Measurements from ENCODE around the gene ATXN2L.

The ATXN2L gene

DNA sequence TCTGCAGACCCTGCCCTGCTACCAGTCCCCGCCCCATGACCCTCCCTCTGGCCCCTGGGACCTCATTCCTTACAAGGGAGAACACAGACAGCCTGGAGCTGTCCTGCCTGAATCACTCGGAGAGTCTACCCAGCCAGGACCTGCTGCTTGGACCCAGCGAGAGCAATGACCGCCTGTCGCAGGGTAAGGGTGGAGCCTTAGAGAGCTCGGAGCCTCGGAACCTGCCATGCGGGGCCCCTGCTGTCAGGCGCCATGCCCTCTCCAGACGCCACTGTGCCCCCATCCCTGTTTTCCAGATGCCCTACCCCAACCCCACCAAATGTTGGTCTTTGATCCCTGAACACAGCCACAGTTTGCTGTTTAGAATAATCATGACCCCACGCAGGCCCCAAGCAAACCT is 46.4 kb downstream of the ATXN2L start:
- TF ChIP-seq GATA1 (IDR thresholded peaks at IDR 0.05; ENCODE audit: low read depth, low read length): no peak
- TF ChIP-seq POLR2A (IDR thresholded peaks at IDR 0.05; ENCODE audit: low read length): no peak
- no peak for DNase-seq

DNA sequence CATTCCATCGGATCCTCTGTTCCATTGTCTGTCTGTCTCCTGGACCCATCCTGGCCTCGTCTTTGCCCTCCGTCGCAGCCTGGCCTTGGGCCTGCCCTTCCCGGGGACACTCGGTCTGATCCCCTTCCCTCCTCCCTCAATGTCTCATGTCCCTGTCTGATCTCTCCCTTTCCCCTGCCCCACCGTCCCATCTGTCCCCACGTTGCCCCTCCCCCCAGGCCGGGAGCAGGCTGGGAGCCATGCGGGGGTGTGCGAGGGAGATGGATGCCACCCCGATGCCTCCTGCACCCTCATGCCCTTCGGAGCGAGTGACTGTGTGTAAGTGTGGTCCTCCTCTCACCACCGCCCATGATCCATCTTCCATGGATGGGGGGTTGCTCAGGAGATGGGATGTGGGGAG is 50.2 kb downstream of the ATXN2L start:
- TF ChIP-seq GATA1 (IDR thresholded peaks at IDR 0.05; ENCODE audit: low read depth, low read length) (no peak), POLR2A (IDR thresholded peaks at IDR 0.05; ENCODE audit: low read length) (no peak)
- DNase-seq: no peak

DNA sequence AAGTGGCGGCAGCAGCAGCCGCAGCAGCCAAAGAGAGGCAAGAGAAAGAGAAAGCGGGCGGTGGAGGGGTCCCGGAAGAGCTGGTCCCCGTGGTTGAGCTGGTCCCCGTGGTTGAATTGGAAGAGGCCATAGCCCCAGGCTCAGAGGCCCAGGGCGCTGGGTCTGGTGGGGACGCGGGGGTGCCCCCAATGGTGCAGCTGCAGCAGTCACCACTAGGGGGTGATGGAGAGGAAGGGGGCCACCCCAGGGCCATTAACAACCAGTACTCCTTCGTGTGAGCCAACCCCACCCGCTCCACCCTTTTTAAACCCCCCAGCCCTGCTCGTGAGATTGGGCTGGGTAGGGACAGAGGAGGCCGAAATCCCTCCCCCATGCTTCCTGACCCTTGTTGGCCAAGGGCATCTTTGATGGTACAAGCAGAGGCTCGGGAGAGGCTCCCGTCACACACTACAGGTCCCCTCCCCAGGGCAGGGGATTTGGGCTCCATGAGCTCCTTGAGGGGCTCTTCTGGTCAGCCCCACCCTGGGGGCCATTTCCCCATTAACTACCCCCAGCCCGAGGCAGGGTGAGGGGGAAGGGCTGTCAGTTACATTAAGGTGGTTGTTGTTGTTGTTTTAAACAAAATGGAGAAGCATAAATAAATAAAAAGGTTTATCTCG is 50.9 kb downstream of the ATXN2L start:
- TF ChIP-seq POLR2A (IDR thresholded peaks at IDR 0.05; ENCODE audit: low read length): no peak
- TF ChIP-seq GATA1 (IDR thresholded peaks at IDR 0.05; ENCODE audit: low read depth, low read length): no peak
- DNase-seq: peak; percentile 57 to 70

DNA sequence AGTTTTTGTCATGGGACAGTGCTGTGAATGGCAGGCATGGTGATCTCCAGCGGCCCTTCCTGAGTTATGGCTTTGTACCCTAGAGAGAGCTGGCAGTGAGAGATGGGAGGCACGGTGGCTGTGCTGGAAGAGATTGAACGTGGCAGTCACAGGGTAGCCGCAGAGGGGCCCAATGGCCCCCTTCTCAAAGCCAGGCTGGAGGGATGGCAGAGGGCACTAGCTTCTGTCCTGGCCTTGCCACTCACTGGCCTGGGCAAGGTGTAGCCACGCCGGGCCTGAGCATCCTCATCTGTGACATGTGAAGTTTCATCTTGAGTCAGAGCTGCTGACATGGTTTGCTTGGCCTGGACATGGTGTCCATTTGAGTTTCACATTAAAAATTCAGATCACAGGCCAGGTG is 51.6 kb downstream of the ATXN2L start:
- no peak for DNase-seq
- TF ChIP-seq GATA1 (IDR thresholded peaks at IDR 0.05; ENCODE audit: low read depth, low read length) (no peak), POLR2A (IDR thresholded peaks at IDR 0.05; ENCODE audit: low read length) (no peak)

DNA sequence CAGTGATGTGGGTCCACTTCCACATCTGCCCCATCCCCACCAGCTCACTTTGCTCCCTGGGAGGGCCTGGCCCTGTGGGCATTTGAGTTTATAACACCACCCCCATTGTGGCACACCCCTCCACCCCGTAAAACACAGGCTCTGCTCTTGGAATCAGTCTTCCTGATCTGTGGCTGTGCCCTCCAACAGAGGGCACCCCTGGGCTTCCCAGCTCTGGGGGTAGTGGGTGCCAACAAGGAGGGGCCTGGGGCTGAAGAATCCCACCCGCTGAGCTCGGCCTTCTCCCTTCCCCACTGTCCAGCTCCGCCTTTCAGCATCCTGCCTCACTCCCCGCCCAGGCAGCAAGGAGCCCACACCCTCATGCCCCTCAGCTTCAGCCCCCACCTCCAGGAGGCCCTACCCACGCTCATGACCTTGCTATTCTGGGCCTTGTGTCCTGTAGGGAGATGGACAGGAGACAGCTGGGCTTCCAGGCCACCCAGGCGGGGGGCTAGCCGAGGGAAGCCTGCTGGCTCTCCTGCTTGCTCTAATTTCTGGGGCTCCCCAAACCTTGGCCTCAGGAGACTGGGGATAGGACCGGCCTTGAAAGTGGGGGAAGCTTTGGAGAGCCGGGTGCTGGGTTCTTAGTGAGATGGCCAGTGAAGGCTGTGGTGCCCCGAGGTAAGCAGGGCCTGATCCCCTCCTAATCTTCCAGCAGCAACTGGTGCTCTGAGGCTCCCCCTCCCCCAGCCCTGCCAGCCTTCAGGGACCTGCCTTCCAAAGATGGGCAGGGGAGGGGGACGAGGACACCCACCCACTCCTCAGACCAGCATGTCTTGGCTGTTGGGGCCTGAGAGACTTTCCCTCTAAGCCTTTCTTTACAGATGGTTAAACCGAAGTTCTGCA is 52.6 kb downstream of the ATXN2L start:
- TF ChIP-seq GATA1 (IDR thresholded peaks at IDR 0.05; ENCODE audit: low read depth, low read length) (no peak), POLR2A (IDR thresholded peaks at IDR 0.05; ENCODE audit: low read length) (no peak)
- DNase-seq: no peak

DNA sequence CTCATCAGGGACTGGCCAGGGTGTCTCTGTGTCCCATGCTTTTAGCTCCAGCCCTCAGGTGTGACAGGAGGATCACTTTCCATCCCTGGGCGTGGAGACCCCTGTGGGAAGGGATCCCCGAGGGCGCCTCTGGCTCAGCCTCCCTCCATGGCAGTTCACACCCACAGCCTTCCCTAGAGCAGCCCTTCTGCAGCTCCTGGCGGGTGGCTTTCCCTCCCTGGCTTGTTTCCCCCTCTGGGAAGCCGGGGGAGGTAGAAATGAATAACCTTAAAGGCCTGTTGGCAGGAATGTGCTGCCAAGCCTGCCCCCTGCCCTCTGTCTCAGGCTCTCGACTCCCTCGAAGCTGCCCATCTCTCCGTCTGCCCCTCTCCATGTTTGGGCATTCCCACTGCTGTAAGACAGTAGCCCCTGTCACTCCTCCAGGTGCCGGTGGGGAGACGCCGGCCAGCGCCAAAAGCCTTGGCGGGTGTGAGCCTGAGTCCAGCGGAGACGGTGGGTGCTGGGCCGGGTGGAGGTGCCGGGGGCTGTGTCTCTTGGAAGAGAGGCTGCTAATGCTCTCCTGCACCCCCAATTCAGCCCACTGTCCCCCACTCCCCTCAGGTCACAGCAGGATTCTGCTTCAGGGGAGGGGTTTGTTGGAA is 53.3 kb downstream of the ATXN2L start:
- TF ChIP-seq POLR2A (IDR thresholded peaks at IDR 0.05; ENCODE audit: low read length) (no peak), GATA1 (IDR thresholded peaks at IDR 0.05; ENCODE audit: low read depth, low read length) (no peak)
- DNase-seq: no peak

DNA sequence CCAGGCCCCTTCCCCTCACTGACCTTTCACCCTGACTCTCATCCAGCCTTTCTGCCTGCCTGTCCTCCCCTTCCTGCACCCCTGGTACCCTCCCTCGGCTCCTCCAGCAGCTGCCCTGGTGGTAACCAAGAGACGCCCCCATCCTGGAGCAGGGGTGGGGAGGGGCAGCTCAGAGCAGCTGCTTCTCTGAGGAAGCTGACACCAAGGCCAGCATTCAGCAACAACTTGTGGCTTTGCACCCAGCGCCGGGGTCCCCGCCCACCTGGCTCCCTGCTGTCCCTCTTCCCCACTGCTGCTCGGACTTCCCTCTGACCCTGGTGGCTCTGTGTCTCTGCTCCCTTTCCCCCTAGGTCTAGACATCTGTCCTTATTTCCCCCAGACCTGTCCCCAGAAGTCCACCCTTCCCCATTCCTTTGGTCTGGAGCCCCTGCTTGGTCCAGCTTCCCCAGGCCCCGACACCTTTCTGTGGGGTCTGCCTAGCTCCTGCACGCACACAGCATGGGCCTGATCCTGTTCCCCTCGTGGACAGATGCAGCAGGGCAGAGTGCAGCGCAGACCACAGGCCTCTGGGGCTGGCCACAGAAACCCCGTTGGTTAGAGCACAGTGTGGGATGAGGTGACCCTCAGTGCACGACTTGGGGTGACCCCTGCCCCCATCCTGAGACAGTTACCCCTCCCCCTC is 54.3 kb downstream of the ATXN2L start:
- no peak for TF ChIP-seq POLR2A (IDR thresholded peaks at IDR 0.05; ENCODE audit: low read length)
- TF ChIP-seq GATA1 (IDR thresholded peaks at IDR 0.05; ENCODE audit: low read depth, low read length): no peak
- DNase-seq: no peak

DNA sequence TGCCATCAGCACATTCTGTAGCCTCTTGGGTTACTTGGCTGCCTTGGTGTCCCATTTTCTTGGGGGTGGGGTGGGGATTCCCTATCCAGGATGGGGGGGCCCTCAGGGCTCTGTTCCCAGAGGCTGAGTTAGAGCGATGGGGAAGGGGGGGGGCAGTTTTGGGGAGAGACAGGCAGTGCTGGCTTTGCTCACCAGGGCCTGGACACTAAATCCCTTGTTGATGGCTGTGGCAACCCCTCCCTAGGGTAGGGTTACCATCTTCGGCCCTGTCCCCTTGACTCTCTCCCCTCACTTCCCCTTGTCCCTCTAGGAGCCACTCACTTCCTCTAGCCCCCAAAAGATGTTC is 54.8 kb downstream of the ATXN2L start:
- DNase-seq: no peak
- TF ChIP-seq POLR2A (IDR thresholded peaks at IDR 0.05; ENCODE audit: low read length): no peak
- no peak for TF ChIP-seq GATA1 (IDR thresholded peaks at IDR 0.05; ENCODE audit: low read depth, low read length)

DNA sequence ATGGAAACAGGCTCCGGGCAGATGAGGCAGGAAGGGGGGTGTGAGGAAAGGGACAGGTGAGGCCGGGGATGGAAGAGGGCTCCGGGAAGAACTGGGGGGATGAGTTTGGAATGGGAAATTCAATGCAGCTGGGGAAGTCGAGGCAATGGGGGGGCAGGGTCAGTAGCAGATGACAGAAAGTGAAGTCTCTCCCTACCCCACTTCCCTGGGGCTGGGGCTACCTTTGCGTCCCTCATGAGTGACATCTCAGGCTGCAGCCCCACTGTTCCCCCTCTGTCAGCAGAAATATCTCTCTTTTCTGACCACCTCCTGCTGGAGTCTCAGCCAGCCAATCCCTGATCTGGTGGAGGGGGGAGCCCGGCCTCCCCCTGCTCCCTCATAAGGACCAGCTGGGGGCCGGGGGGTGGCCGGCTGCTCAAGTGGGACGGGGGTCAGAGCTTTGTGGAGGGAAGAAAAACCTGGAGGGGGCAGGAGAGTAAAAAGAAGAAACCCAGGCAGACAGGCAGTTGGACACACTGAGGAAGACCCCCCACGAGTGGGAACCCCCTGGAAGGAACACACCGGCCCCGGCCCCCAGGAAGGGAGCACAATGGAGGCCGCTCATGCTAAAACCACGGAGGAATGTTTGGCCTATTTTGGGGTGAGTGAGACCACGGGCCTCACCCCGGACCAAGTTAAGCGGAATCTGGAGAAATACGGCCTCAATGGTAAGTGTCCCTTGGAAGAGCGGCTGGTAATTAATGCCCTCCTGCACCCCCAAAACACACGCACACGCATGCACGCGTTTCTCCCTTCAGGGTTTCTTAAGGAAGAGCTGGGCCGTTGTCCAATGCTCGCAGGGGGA is 55.5 kb downstream of the ATXN2L start, which contains the start of gene ATP2A1:
Gene ATP2A1 (plus strand): TSS at position 406 of the 844 bp plus-strand sequence. CDS start 184 bp downstream, at position 590.
- TF ChIP-seq GATA1 (IDR thresholded peaks at IDR 0.05; ENCODE audit: low read depth, low read length) (no peak), POLR2A (IDR thresholded peaks at IDR 0.05; ENCODE audit: low read length) (no peak)
- DNase-seq: no peak

DNA sequence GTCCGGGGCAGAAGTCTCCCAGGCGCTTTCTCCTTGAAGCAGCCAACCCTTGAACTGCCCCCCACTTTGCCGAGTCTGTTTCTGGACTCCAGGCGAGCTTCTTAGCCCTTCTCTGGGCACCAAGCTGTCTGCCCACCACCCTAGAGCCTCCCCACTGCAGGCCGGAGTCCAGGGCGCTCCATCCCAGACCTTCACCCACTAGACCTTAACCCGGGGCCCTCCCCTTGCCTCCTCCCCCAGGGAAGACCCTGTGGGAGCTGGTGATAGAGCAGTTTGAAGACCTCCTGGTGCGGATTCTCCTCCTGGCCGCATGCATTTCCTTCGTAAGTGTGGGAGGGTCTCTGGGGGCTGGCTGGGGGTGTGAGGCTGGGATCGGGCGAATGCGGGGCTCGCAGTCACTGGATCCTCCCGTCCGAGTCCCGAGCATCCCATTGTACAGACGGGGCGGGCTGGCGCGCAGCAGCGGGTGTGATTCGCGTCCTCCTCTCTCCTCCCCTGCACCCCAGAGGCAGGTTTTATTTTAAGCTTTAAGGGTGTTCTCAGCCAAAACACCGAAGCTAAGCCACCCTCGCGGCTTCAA is 56.6 kb downstream of the ATXN2L start:
- peak in 1 of 2 experiments; percentile 37 for DNase-seq
- TF ChIP-seq POLR2A (IDR thresholded peaks at IDR 0.05; ENCODE audit: low read length) (no peak), GATA1 (IDR thresholded peaks at IDR 0.05; ENCODE audit: low read depth, low read length) (no peak)

DNA sequence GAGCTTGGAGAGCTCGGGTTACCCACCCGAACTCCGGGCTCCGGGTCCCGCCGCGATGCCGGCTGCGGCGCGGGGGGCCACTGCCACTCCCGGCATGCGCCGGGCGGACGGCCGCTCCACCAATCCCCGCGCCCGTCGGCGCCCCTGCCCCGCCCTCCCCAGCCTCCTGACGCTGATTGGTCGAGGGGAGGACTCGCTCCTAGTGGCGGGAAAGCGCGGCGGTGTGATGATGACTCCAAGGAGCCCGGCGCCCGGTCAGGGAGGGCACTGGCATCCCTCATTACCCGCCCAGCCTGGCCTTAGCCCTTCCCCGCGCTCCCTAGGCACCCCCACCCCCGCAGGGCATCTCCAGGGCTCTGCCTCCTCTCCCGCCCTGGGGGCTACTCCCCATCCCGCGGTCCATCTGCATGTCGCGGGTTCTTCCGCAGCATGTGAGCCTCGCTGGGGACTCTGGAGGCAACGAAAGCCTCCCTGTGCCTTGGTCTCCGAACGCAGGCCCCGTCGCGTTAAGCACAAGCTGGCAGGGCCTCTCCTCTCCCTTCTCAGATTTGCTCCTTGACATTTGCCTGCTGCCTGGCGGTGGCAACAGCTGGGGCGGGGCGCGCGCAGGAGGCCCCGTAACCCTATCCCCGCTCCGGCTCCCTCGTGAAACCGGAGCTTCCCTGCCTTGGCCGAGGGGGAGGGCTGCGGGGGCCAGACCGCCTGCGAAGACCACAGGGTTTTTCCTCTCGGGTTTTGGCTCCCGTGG is 57.2 kb downstream of the ATXN2L start:
- TF ChIP-seq POLR2A (IDR thresholded peaks at IDR 0.05; ENCODE audit: low read length) (peak; percentile 32), GATA1 (IDR thresholded peaks at IDR 0.05; ENCODE audit: low read depth, low read length) (no peak)
- peak; percentile 87 to 91 for DNase-seq

DNA sequence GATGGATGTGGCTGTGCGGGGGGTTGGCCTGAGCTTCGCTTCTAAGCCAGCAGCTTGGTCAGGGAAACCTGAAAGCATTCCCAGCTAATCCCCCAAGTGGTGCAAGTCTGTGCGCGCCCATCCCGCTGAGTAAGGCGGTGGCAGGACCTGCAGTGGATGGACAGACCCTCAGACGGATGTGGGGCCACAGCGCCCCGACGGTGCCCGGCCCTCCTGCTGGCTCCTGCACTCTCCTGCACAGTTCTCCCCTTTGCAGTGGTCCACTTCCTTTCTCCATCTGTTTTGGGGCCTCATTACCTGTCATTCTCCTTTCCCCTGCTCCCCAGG is 57.8 kb downstream of the ATXN2L start:
- DNase-seq: no peak
- TF ChIP-seq GATA1 (IDR thresholded peaks at IDR 0.05; ENCODE audit: low read depth, low read length): no peak
- no peak for TF ChIP-seq POLR2A (IDR thresholded peaks at IDR 0.05; ENCODE audit: low read length)
